ENCODE data around the gene OTUB2. TPM values are rescaled to one million over a fixed set of nuclear protein-coding genes. Genes with fewer than 3 reads are reported as not detected.

The OTUB2 gene
- 1 to 10 TPM in 2 of 6 experiments, under 1 TPM in 4; 0.59 to 3.7 (median 0.85) TPM for total RNA-seq
- long read RNA-seq = 0 reads

- no peaks in the 10 kb centered on the region for H3K27me3 ChIP-seq
- TF ChIP-seq POLR2A (IDR thresholded peaks at IDR 0.05) (no peak), CTCF (IDR thresholded peaks at IDR 0.05) (no peak)
- no peaks in the 10 kb centered on the region for H3K9me3 ChIP-seq
- DNase-seq = peak; percentile 95 to 99 (median 98)
- peak within 1 kb of the TSS; percentile 55 to 75 (median 71) for H3K4me3 ChIP-seq
- no peaks in the 10 kb centered on the region for H3K36me3 ChIP-seq
- ATAC-seq = peak; percentile 99
- peaks cover 0 to 13% (median under 1%) of the 10 kb centered on the region in 4 donors for H3K4me1 ChIP-seq
- 0% methylated on average over 5 of the region's 74 CpGs for WGBS (ENCODE audit: insufficient coverage, low coverage, low lambda C conversion rate, missing lambda C conversion rate)
- intact Hi-C loops (cut with DNase I) = no loop called here
- peak within 1 kb of the TSS in 1 of 3 donors; percentile 31 for H3K27ac ChIP-seq
Measured at GRCh38 chr14:94026173-94026888, at the start of gene OTUB2. Gene OTUB2 (plus strand): TSS chr14:94026340. CDS start chr14:94026538, 198 bp downstream.

GRCh38 chr14:93976477-93977057 lies 49.6 kb upstream of the OTUB2 start, which contains the start of gene ASB2:
Gene ASB2 (minus strand): TSS chr14:93976570. CDS start chr14:93964539, 12,031 bp downstream.
- no peak within 1 kb of the TSS for H3K4me3 ChIP-seq
- no peaks in the 10 kb centered on the region for H3K9me3 ChIP-seq
- WGBS (ENCODE audit: insufficient coverage, low coverage, low lambda C conversion rate, missing lambda C conversion rate) = 28% methylated on average over 12 of the region's 12 CpGs
- ATAC-seq (no peak), DNase-seq (no peak)
- H3K27ac ChIP-seq = no peak within 1 kb of the TSS
- no peaks in the 10 kb centered on the region for H3K27me3 ChIP-seq
- no peaks in the 10 kb centered on the region for H3K4me1 ChIP-seq
- no peaks in the 10 kb centered on the region for H3K36me3 ChIP-seq
- intact Hi-C loops (cut with DNase I) = no loop called here
- TF ChIP-seq CTCF (IDR thresholded peaks at IDR 0.05) (no peak), POLR2A (IDR thresholded peaks at IDR 0.05) (no peak)

- Histone ChIP-seq H3K4me1 (no peaks in the 10 kb centered on the region), H3K27me3 (no peaks in the 10 kb centered on the region), H3K4me3 (no peak overlapping the region), H3K36me3 (no peaks in the 10 kb centered on the region), H3K27ac (no peak overlapping the region), H3K9me3 (no peaks in the 10 kb centered on the region)
- ATAC-seq (no peak), DNase-seq (no peak)
- intact Hi-C loops (cut with DNase I) = no loop called here
- 60% methylated on average over 1 of the region's 5 CpGs for WGBS (ENCODE audit: insufficient coverage, low coverage, low lambda C conversion rate, missing lambda C conversion rate)
- TF ChIP-seq POLR2A (IDR thresholded peaks at IDR 0.05) (no peak), CTCF (IDR thresholded peaks at IDR 0.05) (no peak)
Measured at GRCh38 chr14:93977171-93977570, 49.0 kb upstream of the OTUB2 start.

GRCh38 chr14:93977790-93978581 lies 48.2 kb upstream of the OTUB2 start:
- Histone ChIP-seq H3K4me1 (no peaks in the 10 kb centered on the region), H3K9me3 (no peaks in the 10 kb centered on the region), H3K27ac (no peak overlapping the region), H3K36me3 (no peaks in the 10 kb centered on the region), H3K27me3 (no peaks in the 10 kb centered on the region), H3K4me3 (no peak overlapping the region)
- WGBS (ENCODE audit: insufficient coverage, low coverage, low lambda C conversion rate, missing lambda C conversion rate) = 68% methylated on average over 5 of the region's 11 CpGs
- intact Hi-C loops (cut with DNase I) = no loop called here
- ATAC-seq = peak in 2 of 4 donors; percentile 14 to 51
- no peak for TF ChIP-seq POLR2A (IDR thresholded peaks at IDR 0.05)
- no peak for TF ChIP-seq CTCF (IDR thresholded peaks at IDR 0.05)
- no peak for DNase-seq

All from right lobe of liver (tissue), 6 donors.